GM18519 (cell line): ENCODE results near the gene MGMT.

ENCODE experiments used
- ATAC-seq: cut with Tn5 transposase; IDR thresholded peaks from one replicate; pipeline ENCODE4 v1.9.1; 2021; ENCODE audit warnings: mild to moderate bottlenecking, moderate library complexity; ENCODE audit not compliant: unreplicated experiment, low FRiP score

The MGMT gene

GRCh38 chr10:129491123-129491734, 24.2 kb downstream of the MGMT start:
- no peak for ATAC-seq

- ATAC-seq, result no peak
Observed at GRCh38 chr10:129494176-129494575, 27.1 kb downstream of the MGMT start.

- ATAC-seq, result no peak
Observed at GRCh38 chr10:129494740-129495139, 27.7 kb downstream of the MGMT start.

GRCh38 chr10:129495256-129495655, 28.2 kb downstream of the MGMT start:
- no peak for ATAC-seq

GRCh38 chr10:129495698-129496097, 28.7 kb downstream of the MGMT start:
- no peak for ATAC-seq

GRCh38 chr10:129497013-129497412, 30.0 kb downstream of the MGMT start:
- no peak for ATAC-seq

GRCh38 chr10:129498680-129499079, 31.6 kb downstream of the MGMT start:
- ATAC-seq, result no peak

GRCh38 chr10:129500617-129501339, 33.7 kb downstream of the MGMT start:
- ATAC-seq, result no peak

- peak; percentile 95 for ATAC-seq
Observed at GRCh38 chr10:129501652-129502436, 34.8 kb downstream of the MGMT start.

- ATAC-seq, result no peak
Observed at GRCh38 chr10:129502448-129502847, 35.4 kb downstream of the MGMT start.

- ATAC-seq, result no peak
Observed at GRCh38 chr10:129505500-129506075, 38.5 kb downstream of the MGMT start.

- no peak for ATAC-seq
Observed at GRCh38 chr10:129506101-129506797, 39.2 kb downstream of the MGMT start.

GRCh38 chr10:129507216-129507889, 40.3 kb downstream of the MGMT start:
- ATAC-seq, result no peak

- ATAC-seq, result no peak
Observed at GRCh38 chr10:129509155-129509554, 42.1 kb downstream of the MGMT start.

GRCh38 chr10:129509835-129510234, 42.8 kb downstream of the MGMT start:
- no peak for ATAC-seq

- no peak for ATAC-seq
Observed at GRCh38 chr10:129511086-129511485, 44.0 kb downstream of the MGMT start.

- no peak for ATAC-seq
Observed at GRCh38 chr10:129511758-129512157, 44.7 kb downstream of the MGMT start.

- no peak for ATAC-seq
Observed at GRCh38 chr10:129513312-129513711, 46.3 kb downstream of the MGMT start.

GRCh38 chr10:129514568-129515451, 47.8 kb downstream of the MGMT start:
- no peak for ATAC-seq
